Right cardiac atrium (tissue), 5 donors: Measurements from ENCODE around the gene IER3. TPM values are rescaled to one million over a fixed set of nuclear protein-coding genes. Genes with fewer than 3 reads are reported as not detected.

ENCODE experiments used
- ATAC-seq, 2 donors: fragments of 200-7000 bp; cut with Tn5 transposase; one replicate each; pipeline versions ENCODE4 v1.8.0 to v1.9.1; 2020; ENCODE audit warnings: moderate library complexity in 2 of 2, mild to moderate bottlenecking in 1 of 2
- DNase-seq, 3 donors: peaks; one replicate each; pipeline ENCODE4 v3.0.0-alpha.2; 2020
- H3K27ac ChIP-seq: one replicate; pipeline ENCODE4 v1.5.1; 2013; ENCODE audit warnings: mild to moderate bottlenecking, low read length, control low read depth, moderate library complexity
- H3K27me3 ChIP-seq: one replicate; pipeline ENCODE4 v1.6.1; 2013; ENCODE audit not compliant: control insufficient read depth, insufficient read depth
- H3K4me1 ChIP-seq: one replicate; pipeline ENCODE4 v1.6.1; 2013; ENCODE audit warnings: low read length; ENCODE audit not compliant: control insufficient read depth, insufficient read depth
- H3K4me3 ChIP-seq: one replicate; pipeline ENCODE4 v1.5.1; 2013; ENCODE audit warnings: low read length, control low read depth
- H3K9me3 ChIP-seq: one replicate; pipeline ENCODE4 v1.6.1; 2013; ENCODE audit warnings: low read length; ENCODE audit not compliant: control insufficient read depth
- WGBS: extraction: QIAGEN DNeasy Blood & Tissue Kit; methylation state at CpG from one replicate; pipeline ENCODE4 v1.1.7; 2013; 5-methylcytosine and 5-hydroxymethylcytosine counted together
- intact Hi-C, 4 donors: fragments of 100-400 bp; cut with DNase I; formaldehyde crosslinking; loops; one replicate each; pipeline versions ENCODE4 v1.11.0 to v1.14.0; 2022 to 2023
- polyA plus RNA-seq: library from polyadenylated mRNA; stranded (reverse); fragments of 200-250 nt; gene quantifications from one replicate; pipeline ENCODE4 v1.2.3, GENCODE V29; 2013
- total RNA-seq, 4 donors: library from RNA; stranded (reverse); fragmentation: NEBNext Ultra II Directional; extraction: Animal tissue kit (Norgen Biotek cat#: 25700); gene quantifications; one replicate each; pipeline ENCODE4 v1.2.1, GENCODE V29; 2021
- donor health status: healthy with polysubstance abuse.
- donor health status: DM: no; HTN: yes; CAD: no.
- donor health status: DM: no; HTN: no; CAD: no.
- donor health status: DM: no; HTN: yes; CAD: no; lungs with severe emphysema.
- donor health status: DM: yes; HTN: yes; CAD: no.

IER3 gene
- total and polyA plus RNA-seq, 5 donors = 22.4 to 63.6 (median 43.4) TPM

- no peak overlapping the region for H3K27ac ChIP-seq
- H3K9me3 ChIP-seq = no peaks in the 10 kb centered on the region
- peaks cover 6% of the 10 kb centered on the region for H3K4me1 ChIP-seq
- no peaks in the 10 kb centered on the region for H3K27me3 ChIP-seq
- intact Hi-C loops = loop anchor here in 3 of 4 donors (10.0 kb wide), 3 partner anchors 68 to 168 kb away; partner anchors contain the start of genes DDR1 (in 2 of the 3) and VARS2 (in 1 of the 3)
- no peak overlapping the region for H3K4me3 ChIP-seq
- ATAC-seq (no peak), DNase-seq (no peak)
- WGBS = 56% methylated on average over 1 of the region's 1 CpG
Observed at GRCh38 chr6:30747300-30747687, 2.9 kb upstream of the IER3 start.

- intact Hi-C loops = loop anchor here (2.0 to 10.0 kb wide), 7 partner anchors 39 to 171 kb away; partner anchors contain the start of genes DDR1 (in 3 of the 4) and VARS2 (in 1 of the 4)
- WGBS = 1% methylated on average over 55 of the region's 55 CpGs
- peak overlapping the region; percentile 89 for H3K4me3 ChIP-seq
- ATAC-seq (peak; percentile 10 to 12), DNase-seq (peak; percentile 45 to 76 (median 75))
- peak overlapping the region; percentile 94 for H3K27ac ChIP-seq
- no peaks in the 10 kb centered on the region for H3K27me3 ChIP-seq
- H3K9me3 ChIP-seq = no peaks in the 10 kb centered on the region
- peaks cover 2% of the 10 kb centered on the region for H3K4me1 ChIP-seq
Observed at GRCh38 chr6:30743099-30744053, 971 bp downstream of the IER3 start.

- DNase-seq = peak; percentile 98 to 99 (median 99)
- peak; percentile 93 to 94 for ATAC-seq
- Histone ChIP-seq H3K27ac (peak within 1 kb of the TSS; percentile 96), H3K4me1 (peaks cover 2% of the 10 kb centered on the region), H3K4me3 (peak within 1 kb of the TSS; percentile 89), H3K9me3 (no peaks in the 10 kb centered on the region), H3K27me3 (no peaks in the 10 kb centered on the region)
- intact Hi-C loops = loop anchor here (5.0 to 10.0 kb wide), 6 partner anchors 40 to 172 kb away; partner anchors contain the start of genes DDR1 (in 3 of the 4) and VARS2 (in 1 of the 4)
- under 1% methylated on average over 66 of the region's 66 CpGs for WGBS
Observed at GRCh38 chr6:30742316-30743098, 1.8 kb downstream of the IER3 start, which contains the start of gene FLOT1. FLOT1 (minus strand) TSS chr6:30742687; CDS start chr6:30742189, 498 bp downstream.

- 7% methylated on average over 13 of the region's 13 CpGs for WGBS
- peak; percentile 49 to 67 for ATAC-seq
- Histone ChIP-seq H3K27ac (peak overlapping the region; percentile 96), H3K27me3 (no peaks in the 10 kb centered on the region), H3K4me3 (peak overlapping the region; percentile 89), H3K9me3 (no peaks in the 10 kb centered on the region), H3K4me1 (peaks cover 2% of the 10 kb centered on the region)
- intact Hi-C loops = loop anchor here (5.0 to 10.0 kb wide), 6 partner anchors 40 to 173 kb away; partner anchors contain the start of genes DDR1 (in 3 of the 4) and VARS2 (in 1 of the 4)
- peak in 1 of 3 donors; percentile 62 for DNase-seq
Observed at GRCh38 chr6:30741789-30742315, 2.5 kb downstream of the IER3 start.

- peaks cover 2% of the 10 kb centered on the region for H3K4me1 ChIP-seq
- DNase-seq = peak in 1 of 3 donors; percentile 47
- peak overlapping the region; percentile 89 for H3K4me3 ChIP-seq
- no peaks in the 10 kb centered on the region for H3K27me3 ChIP-seq
- 64% methylated on average over 8 of the region's 8 CpGs for WGBS
- intact Hi-C loops = loop anchor here (5.0 to 10.0 kb wide), 6 partner anchors 41 to 174 kb away; partner anchors contain the start of genes DDR1 (in 3 of the 4) and VARS2 (in 1 of the 4)
- H3K27ac ChIP-seq = peak overlapping the region; percentile 96
- no peaks in the 10 kb centered on the region for H3K9me3 ChIP-seq
- no peak for ATAC-seq
Observed at GRCh38 chr6:30741063-30741779, 3.1 kb downstream of the IER3 start.

DNA sequence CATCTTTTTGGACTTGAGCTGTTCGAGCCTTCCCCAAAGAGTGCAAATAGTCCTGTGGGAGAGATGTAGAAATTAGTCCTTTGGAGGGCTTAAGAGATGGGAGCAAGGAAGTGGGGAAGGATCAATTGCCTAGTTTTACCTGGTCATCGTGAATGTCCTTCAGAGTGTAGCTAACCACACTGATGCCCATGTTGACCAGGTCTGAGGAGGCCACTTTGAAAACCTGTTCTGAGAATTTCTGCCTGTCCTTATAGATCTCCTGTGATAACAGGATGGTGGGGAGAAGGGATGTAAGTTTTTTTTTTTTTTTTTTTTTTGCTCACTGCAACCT is 3.8 kb downstream of the IER3 start:
- 88% methylated on average over 2 of the region's 2 CpGs for WGBS
- intact Hi-C loops = loop anchor here (5.0 to 10.0 kb wide), 6 partner anchors 42 to 174 kb away; partner anchors contain the start of genes DDR1 (in 3 of the 4) and VARS2 (in 1 of the 4)
- H3K4me1 ChIP-seq = peaks cover 2% of the 10 kb centered on the region
- H3K9me3 ChIP-seq = no peaks in the 10 kb centered on the region
- DNase-seq (no peak), ATAC-seq (no peak)
- H3K4me3 ChIP-seq = no peak overlapping the region
- H3K27ac ChIP-seq = no peak overlapping the region
- no peaks in the 10 kb centered on the region for H3K27me3 ChIP-seq

DNA sequence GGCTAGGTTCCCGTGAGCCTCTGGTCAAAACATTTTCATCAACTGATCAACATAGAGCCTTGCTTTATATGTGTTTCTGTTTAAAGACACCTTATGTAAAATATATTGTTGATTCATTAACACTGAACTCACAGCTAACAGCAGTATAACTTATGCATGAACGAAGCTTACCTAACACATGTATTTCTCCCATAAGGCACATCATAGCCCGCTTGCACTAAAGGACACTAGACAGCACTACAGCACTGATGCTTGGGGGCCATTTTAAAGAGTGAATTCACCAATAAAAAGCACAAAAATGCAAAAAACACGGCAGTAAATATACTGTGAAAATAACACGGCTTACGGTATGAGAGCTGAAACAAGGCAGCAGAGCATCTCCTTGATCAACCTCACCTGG is 5.8 kb downstream of the IER3 start:
- intact Hi-C loops = no loop called here
- 82% methylated on average over 6 of the region's 6 CpGs for WGBS
- H3K4me3 ChIP-seq = no peak overlapping the region
- no peaks in the 10 kb centered on the region for H3K4me1 ChIP-seq
- H3K27me3 ChIP-seq = no peaks in the 10 kb centered on the region
- no peak overlapping the region for H3K27ac ChIP-seq
- H3K9me3 ChIP-seq = no peaks in the 10 kb centered on the region
- ATAC-seq (no peak), DNase-seq (no peak)

- intact Hi-C loops = no loop called here
- Histone ChIP-seq H3K4me1 (no peaks in the 10 kb centered on the region), H3K9me3 (no peaks in the 10 kb centered on the region), H3K27me3 (no peaks in the 10 kb centered on the region), H3K4me3 (no peak overlapping the region), H3K27ac (no peak overlapping the region)
- 85% methylated on average over 8 of the region's 8 CpGs for WGBS
- no peak for DNase-seq
- no peak for ATAC-seq
Observed at GRCh38 chr6:30735668-30736314, 8.6 kb downstream of the IER3 start.

- DNase-seq (peak in 1 of 3 donors; percentile 17), ATAC-seq (no peak)
- Histone ChIP-seq H3K4me3 (no peak overlapping the region), H3K27ac (no peak overlapping the region), H3K9me3 (no peaks in the 10 kb centered on the region), H3K4me1 (no peaks in the 10 kb centered on the region), H3K27me3 (no peaks in the 10 kb centered on the region)
- intact Hi-C loops = no loop called here
- 88% methylated on average over 12 of the region's 12 CpGs for WGBS
Observed at GRCh38 chr6:30732237-30732943, 12.0 kb downstream of the IER3 start.
